ENCODE measurements around the gene COL4A2.

COL4A2 gene

GRCh38 chr13:110388108-110388943, 81.2 kb downstream of the COL4A2 start:
- TF ChIP-seq CTCF (IDR thresholded peaks at IDR 0.05): no peak

GRCh38 chr13:110390567-110390966, 83.5 kb downstream of the COL4A2 start:
- TF ChIP-seq CTCF (IDR thresholded peaks at IDR 0.05): no peak

GRCh38 chr13:110391273-110391672, 84.2 kb downstream of the COL4A2 start:
- no peak for TF ChIP-seq CTCF (IDR thresholded peaks at IDR 0.05)

- no peak for TF ChIP-seq CTCF (IDR thresholded peaks at IDR 0.05)
These were observed 85.6 kb downstream of the COL4A2 start for GRCh38 chr13:110392510-110393240.

- no peak for TF ChIP-seq CTCF (IDR thresholded peaks at IDR 0.05)
These were observed 86.7 kb downstream of the COL4A2 start for GRCh38 chr13:110393761-110394160.

- TF ChIP-seq CTCF (IDR thresholded peaks at IDR 0.05): no peak
These were observed 87.3 kb downstream of the COL4A2 start for GRCh38 chr13:110394371-110394841.

- TF ChIP-seq CTCF (IDR thresholded peaks at IDR 0.05): no peak
These were observed 89.4 kb downstream of the COL4A2 start for GRCh38 chr13:110396476-110396875.
